Measurements from ENCODE around the gene TPRX1.
"Not testable (repeated sequence)": the region's sequence is repeated elsewhere in the genome, so short reads cannot be mapped to it uniquely, and the experiment has no call there.

TPRX1 gene

DNA sequence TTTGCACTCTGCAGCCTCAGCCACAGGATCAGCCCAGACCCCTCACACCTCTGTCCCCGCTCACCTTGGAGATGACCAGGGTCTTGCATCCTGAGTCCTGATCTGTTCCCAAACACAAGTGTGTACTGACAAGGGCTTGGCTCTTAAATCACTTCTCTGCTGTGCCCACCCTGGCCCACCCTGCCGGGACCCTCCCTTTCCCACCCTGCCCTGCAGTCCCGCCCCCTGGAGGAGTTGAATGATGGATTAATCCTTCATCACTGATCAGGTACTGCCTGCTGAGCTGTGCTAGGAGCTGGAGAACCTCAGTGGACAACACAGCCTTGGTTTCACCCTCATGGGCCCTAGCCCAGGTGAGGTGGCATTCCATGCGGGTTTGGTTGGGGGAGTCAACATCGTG is at the start of gene TPRX1:
Gene TPRX1, minus strand, starts transcription at position 101 of the 400 bp plus-strand sequence. Its CDS starts 12 bp downstream, at position 89.
- DNase-seq (ENCODE audit: low read depth in 2 of 2): not testable (repeated sequence)

GRCh38 chr19:47853003-47853402 is 48.7 kb upstream of the TPRX1 start:
- no peak for DNase-seq (ENCODE audit: low read depth in 2 of 2)

GRCh38 chr19:47848823-47849473 is 44.6 kb upstream of the TPRX1 start:
- DNase-seq (ENCODE audit: low read depth in 2 of 2): peak; percentile 2 to 4

- no peak for DNase-seq (ENCODE audit: low read depth in 2 of 2)
These were observed 44.1 kb upstream of the TPRX1 start for GRCh38 chr19:47848425-47848822.

GRCh38 chr19:47842941-47843340 is 38.6 kb upstream of the TPRX1 start:
- no peak for DNase-seq (ENCODE audit: low read depth in 2 of 2)

DNA sequence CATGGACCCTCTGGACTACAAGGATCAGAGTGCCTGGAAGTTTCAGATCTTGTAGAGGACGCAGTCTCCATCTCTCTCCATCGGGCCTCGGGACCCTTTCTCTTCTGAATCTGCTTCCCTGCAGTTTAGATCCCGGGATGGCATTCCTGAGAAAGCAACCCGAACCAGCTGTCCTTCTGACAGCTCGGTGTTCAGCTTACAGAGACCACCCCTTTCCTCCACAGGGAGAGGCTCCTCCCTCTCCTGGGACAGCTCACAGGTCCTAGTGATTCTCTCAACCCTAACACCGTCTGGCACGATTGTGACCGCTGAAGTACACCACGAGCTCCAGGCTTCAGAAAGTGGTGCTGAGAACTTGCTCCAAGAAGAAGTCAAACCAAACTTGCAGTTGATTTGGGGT is 35.6 kb upstream of the TPRX1 start:
- DNase-seq (ENCODE audit: low read depth in 2 of 2): no peak

DNA sequence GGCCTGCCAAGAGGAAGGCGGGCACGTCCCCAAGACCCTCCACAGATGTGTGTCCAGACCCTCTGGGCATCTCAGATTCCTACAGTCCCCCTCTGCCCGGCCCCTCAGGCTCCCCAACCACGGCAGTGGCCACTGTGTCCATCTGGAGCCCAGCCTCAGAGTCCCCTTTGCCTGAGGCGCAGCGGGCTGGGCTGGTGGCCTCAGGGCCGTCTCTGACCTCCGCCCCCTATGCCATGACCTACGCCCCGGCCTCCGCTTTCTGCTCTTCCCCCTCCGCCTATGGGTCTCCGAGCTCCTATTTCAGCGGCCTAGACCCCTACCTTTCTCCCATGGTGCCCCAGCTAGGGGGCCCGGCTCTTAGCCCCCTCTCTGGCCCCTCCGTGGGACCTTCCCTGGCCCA is 35.1 kb upstream of the TPRX1 start:
- DNase-seq (ENCODE audit: low read depth in 2 of 2): no peak

DNA sequence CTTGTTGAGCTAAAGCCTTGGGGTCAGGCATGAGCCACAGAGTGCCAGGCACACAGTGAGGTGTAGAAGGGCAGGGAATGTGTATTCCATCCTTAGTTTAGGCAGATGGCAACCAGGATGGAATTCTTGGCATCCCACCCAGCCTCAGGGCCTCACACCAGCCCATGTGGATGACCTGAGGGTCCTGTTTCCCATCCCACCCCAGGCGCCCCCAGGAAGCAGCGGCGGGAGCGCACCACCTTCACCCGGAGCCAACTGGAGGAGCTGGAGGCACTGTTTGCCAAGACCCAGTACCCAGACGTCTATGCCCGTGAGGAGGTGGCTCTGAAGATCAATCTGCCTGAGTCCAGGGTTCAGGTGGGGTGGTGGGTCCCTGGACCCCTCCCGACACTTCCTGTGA is 31.7 kb upstream of the TPRX1 start:
- no peak for DNase-seq (ENCODE audit: low read depth in 2 of 2)

DNA sequence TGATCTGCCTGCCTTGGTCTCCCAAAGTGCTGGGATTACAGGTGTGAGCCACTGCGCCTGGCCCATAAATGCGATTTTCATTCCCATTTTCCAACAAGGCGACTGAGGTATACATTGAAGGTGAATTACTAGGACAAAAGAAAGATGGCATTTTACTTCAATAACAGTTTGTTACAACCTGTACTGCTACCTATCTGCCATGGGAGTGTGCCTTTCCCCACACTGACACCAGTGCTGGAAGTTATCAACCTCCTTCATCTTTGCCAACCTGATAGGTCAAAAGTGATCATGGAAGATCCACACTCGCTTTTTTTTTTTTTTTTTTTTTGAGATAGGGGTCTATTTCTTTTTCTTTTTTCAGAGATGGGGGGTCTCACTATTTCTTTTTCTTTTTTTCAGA is 28.4 kb upstream of the TPRX1 start:
- DNase-seq (ENCODE audit: low read depth in 2 of 2): no peak

GRCh38 chr19:47826800-47827199 is 22.4 kb upstream of the TPRX1 start:
- DNase-seq (ENCODE audit: low read depth in 2 of 2): no peak

DNA sequence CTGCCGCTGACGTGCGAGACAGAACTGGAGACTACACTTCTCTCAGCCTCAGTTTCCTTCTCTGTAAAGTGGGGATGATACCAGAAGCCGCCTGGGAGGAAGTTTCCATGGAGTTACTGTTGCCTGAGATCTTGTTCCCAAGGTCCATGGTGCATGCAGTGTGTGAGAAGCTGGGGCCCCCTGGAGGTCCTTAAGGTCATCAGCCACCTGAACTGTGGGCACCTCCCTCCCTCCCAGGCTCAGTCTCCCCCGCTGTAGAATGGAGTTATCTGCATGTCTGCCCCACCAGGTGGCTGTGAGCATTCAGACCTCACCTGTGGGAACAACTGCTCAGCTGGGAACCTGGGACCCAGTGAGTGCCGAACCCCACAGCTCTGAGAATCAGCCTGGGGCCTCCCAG is 20.0 kb upstream of the TPRX1 start:
- DNase-seq (ENCODE audit: low read depth in 2 of 2): no peak

GRCh38 chr19:47821460-47822020 is 17.2 kb upstream of the TPRX1 start, which contains the start of gene CRX:
CRX (plus strand) TSS chr19:47821937; CDS start chr19:47834444, 12,507 bp downstream.
- DNase-seq (ENCODE audit: low read depth in 2 of 2): no peak

DNA sequence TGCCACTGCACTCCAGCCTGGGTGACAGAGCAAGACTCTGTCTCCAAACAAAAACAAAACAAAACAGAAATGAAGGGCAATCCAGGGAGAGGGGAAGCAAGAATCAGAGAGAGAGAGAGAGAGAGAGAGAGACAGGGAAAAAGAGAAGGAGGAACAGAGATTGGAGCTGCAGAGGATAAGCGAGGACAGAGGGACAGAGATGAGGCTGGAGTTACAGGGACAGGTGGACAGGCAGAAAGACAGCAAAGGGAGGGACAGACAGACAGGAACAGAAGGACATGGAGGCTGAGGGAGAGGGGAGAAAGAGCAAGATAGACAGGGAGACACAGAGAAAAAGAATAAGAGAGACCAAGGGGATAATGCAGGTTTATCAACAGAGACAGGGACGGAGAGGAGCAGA is 16.1 kb upstream of the TPRX1 start:
- no peak for DNase-seq (ENCODE audit: low read depth in 2 of 2)

GRCh38 chr19:47819858-47820257 is 15.5 kb upstream of the TPRX1 start:
- no peak for DNase-seq (ENCODE audit: low read depth in 2 of 2)

GRCh38 chr19:47818221-47818620 is 13.9 kb upstream of the TPRX1 start:
- not testable (repeated sequence) for DNase-seq (ENCODE audit: low read depth in 2 of 2)

- DNase-seq (ENCODE audit: low read depth in 2 of 2): not testable (repeated sequence)
These were observed 11.9 kb upstream of the TPRX1 start for GRCh38 chr19:47816270-47816669.

- DNase-seq (ENCODE audit: low read depth in 2 of 2): no peak
These were observed 9.6 kb upstream of the TPRX1 start for GRCh38 chr19:47813995-47814328.

DNA sequence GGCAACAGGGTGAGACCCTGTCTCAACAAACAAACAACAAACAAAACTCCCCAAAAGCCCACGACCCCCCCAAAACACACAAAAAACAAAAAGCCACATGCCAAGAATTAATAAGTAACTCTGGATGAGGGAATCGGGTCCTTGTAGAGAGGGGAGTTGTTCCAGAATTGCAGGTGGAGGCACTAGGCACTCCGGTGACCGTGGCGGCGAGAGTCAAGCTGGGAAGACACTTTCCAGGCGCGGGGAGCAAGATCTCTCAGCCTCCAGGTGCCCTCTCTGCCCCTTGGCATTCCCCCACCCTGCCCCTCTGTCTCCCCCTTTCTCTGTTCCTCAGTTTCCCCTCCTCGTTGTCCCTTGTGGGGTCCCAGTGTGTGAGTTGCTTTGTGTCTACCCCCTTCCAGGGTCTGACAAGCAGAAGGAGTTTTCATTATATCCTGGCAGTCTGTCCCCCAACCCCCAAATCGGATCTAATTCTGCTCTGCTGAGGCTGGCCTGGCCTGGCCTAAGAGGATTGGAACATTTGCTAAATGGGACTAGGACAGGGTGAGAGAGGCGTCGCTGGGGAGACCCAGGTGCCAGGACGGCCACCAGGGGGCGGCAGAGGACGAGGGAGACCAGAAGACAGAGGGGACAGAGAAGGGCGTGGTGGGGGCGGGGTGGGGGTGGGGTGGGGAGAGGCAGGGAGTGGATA is 9.1 kb upstream of the TPRX1 start:
- peak; percentile 55 to 60 for DNase-seq (ENCODE audit: low read depth in 2 of 2)

DNA sequence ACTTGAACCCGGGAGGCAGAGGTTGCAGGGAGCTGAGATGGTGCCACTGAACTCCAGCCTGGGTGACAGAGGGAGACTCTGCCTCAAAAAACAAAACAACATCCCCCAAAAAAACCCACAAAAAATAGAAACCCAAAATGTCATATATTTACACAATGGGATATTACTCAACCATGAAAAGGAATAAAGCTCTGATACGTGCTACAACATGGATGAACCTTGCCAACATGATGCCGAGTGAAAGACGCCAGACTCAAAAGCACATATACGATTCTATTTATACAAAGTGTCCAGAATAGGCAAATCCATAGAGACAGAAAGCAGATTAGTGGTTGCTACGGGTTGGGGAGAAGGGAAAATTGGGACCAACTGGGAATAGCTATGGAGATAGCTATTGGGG is 2.1 kb upstream of the TPRX1 start:
- DNase-seq (ENCODE audit: low read depth in 2 of 2): no peak

- no peak for DNase-seq (ENCODE audit: low read depth in 2 of 2)
These were observed 962 bp upstream of the TPRX1 start for GRCh38 chr19:47805313-47805712.

GRCh38 chr19:47803671-47804070 is 680 bp downstream of the TPRX1 start:
- not testable (repeated sequence) for DNase-seq (ENCODE audit: low read depth in 2 of 2)

- DNase-seq (ENCODE audit: low read depth in 2 of 2): not testable (repeated sequence)
These were observed 1.2 kb downstream of the TPRX1 start for GRCh38 chr19:47803148-47803547.

- no peak for DNase-seq (ENCODE audit: low read depth in 2 of 2)
These were observed 1.8 kb downstream of the TPRX1 start for GRCh38 chr19:47802521-47803043.

All from stimulated activated CD8-positive, alpha-beta memory T cell treated with anti-CD3 and anti-CD28 coated beads, Interleukin-15, amount 100 ng/mL, for 48 hours (primary cell).